ENCODE data around the gene ZNF740.

Gene ZNF740

GRCh38 chr12:53226815-53227214 is 46.3 kb downstream of the ZNF740 start:
- DNase-seq (ENCODE audit: low read depth), result no peak

- DNase-seq (ENCODE audit: low read depth), result no peak
Measured at GRCh38 chr12:53227341-53227740, 46.8 kb downstream of the ZNF740 start.

GRCh38 chr12:53227836-53228235 is 47.3 kb downstream of the ZNF740 start:
- DNase-seq (ENCODE audit: low read depth), result no peak

- DNase-seq (ENCODE audit: low read depth), result no peak
Measured at GRCh38 chr12:53229454-53229853, 48.9 kb downstream of the ZNF740 start.

- no peak for DNase-seq (ENCODE audit: low read depth)
Measured at GRCh38 chr12:53230108-53230845, 49.8 kb downstream of the ZNF740 start.

- DNase-seq (ENCODE audit: low read depth), result no peak
Measured at GRCh38 chr12:53231671-53231920, 51.1 kb downstream of the ZNF740 start.

GRCh38 chr12:53231921-53232645 is 51.6 kb downstream of the ZNF740 start, which contains the start of gene RARG:
TSS of gene RARG (minus strand) at chr12:53232209. CDS start at chr12:53227545, 4,664 bp downstream.
- DNase-seq (ENCODE audit: low read depth), result peak; percentile 84

- DNase-seq (ENCODE audit: low read depth), result no peak
Measured at GRCh38 chr12:53232646-53233461, 52.3 kb downstream of the ZNF740 start.

GRCh38 chr12:53233671-53234121 is 53.2 kb downstream of the ZNF740 start:
- DNase-seq (ENCODE audit: low read depth), result peak; percentile 27

GRCh38 chr12:53234271-53234914 is 53.9 kb downstream of the ZNF740 start:
- DNase-seq (ENCODE audit: low read depth), result no peak

GRCh38 chr12:53235164-53235563 is 54.6 kb downstream of the ZNF740 start:
- DNase-seq (ENCODE audit: low read depth), result no peak

- no peak for DNase-seq (ENCODE audit: low read depth)
Measured at GRCh38 chr12:53235742-53236442, 55.4 kb downstream of the ZNF740 start.

GRCh38 chr12:53236443-53237111 is 56.1 kb downstream of the ZNF740 start:
- DNase-seq (ENCODE audit: low read depth), result no peak

- DNase-seq (ENCODE audit: low read depth), result no peak
Measured at GRCh38 chr12:53239643-53240258, 59.2 kb downstream of the ZNF740 start.

GRCh38 chr12:53241623-53242412 is 61.3 kb downstream of the ZNF740 start:
- no peak for DNase-seq (ENCODE audit: low read depth)

- DNase-seq (ENCODE audit: low read depth), result no peak
Measured at GRCh38 chr12:53244337-53244736, 63.8 kb downstream of the ZNF740 start.

Data from fibroblast of gingiva (primary cell).